Activated T-cell treated with anti-CD3 and anti-CD28 coated beads for 24 hours (primary cell): ENCODE results near the gene SLAMF9.
A peak's percentile ranks its signal among the peaks of the same experiment; 100 is the strongest.

Experiments
- DNase-seq: peaks from one replicate; pipeline ENCODE4 v3.0.0-alpha.2; 2020; ENCODE audit warnings: low read depth

Gene SLAMF9

GRCh38 chr1:159932296-159933285 is 21.4 kb downstream of the SLAMF9 start:
- DNase-seq, result no peak

- no peak for DNase-seq
These were observed 22.3 kb downstream of the SLAMF9 start for GRCh38 chr1:159931795-159932173.

GRCh38 chr1:159931101-159931794 is 22.8 kb downstream of the SLAMF9 start:
- DNase-seq, result no peak

- DNase-seq, result no peak
These were observed 23.4 kb downstream of the SLAMF9 start for GRCh38 chr1:159930634-159931033.

- no peak for DNase-seq
These were observed 23.8 kb downstream of the SLAMF9 start for GRCh38 chr1:159930216-159930615.

GRCh38 chr1:159929155-159930051 is 24.6 kb downstream of the SLAMF9 start:
- no peak for DNase-seq

- DNase-seq, result no peak
These were observed 25.5 kb downstream of the SLAMF9 start for GRCh38 chr1:159928491-159929050.

- no peak for DNase-seq
These were observed 26.1 kb downstream of the SLAMF9 start for GRCh38 chr1:159927849-159928431.

- no peak for DNase-seq
These were observed 26.7 kb downstream of the SLAMF9 start for GRCh38 chr1:159927211-159927848.

- no peak for DNase-seq
These were observed 28.3 kb downstream of the SLAMF9 start for GRCh38 chr1:159925719-159926078.

GRCh38 chr1:159924791-159925718 is 29.0 kb downstream of the SLAMF9 start, which contains the start of gene TAGLN2:
TAGLN2 (minus strand) TSS chr1:159925507; CDS start chr1:159920509, 4,998 bp downstream.
- DNase-seq, result peak; percentile 85

GRCh38 chr1:159924025-159924790 is 29.8 kb downstream of the SLAMF9 start:
- peak; percentile 37 for DNase-seq

- peak; percentile 73 for DNase-seq
These were observed 30.6 kb downstream of the SLAMF9 start for GRCh38 chr1:159923203-159924024.

- no peak for DNase-seq
These were observed 31.4 kb downstream of the SLAMF9 start for GRCh38 chr1:159922511-159923202.

GRCh38 chr1:159921700-159922504 is 32.1 kb downstream of the SLAMF9 start:
- DNase-seq, result no peak

GRCh38 chr1:159921251-159921650 is 32.8 kb downstream of the SLAMF9 start:
- no peak for DNase-seq

GRCh38 chr1:159920651-159921050 is 33.4 kb downstream of the SLAMF9 start:
- no peak for DNase-seq
